Measurements from ENCODE around the gene PDE4D.

DNA sequence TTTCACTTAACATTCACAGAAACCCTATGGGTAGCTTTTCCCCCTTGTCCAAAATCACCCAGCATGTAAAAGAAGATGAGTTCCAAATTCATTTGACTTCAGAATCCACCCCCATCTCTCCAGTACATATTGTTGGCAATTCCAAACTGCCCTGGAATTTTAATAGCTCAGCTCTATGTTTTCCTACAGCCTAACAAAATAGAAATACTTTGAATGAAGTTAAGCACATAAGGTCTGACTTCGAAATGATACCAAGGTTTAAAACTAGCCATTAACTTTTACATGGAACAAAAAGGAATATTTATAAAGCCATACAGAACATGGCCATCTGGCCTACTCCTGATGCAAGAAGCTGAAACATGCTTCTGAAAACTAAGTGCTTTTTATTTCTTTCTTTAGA is 634.3 kb downstream of the PDE4D start:
- TF ChIP-seq, protein P1, sequence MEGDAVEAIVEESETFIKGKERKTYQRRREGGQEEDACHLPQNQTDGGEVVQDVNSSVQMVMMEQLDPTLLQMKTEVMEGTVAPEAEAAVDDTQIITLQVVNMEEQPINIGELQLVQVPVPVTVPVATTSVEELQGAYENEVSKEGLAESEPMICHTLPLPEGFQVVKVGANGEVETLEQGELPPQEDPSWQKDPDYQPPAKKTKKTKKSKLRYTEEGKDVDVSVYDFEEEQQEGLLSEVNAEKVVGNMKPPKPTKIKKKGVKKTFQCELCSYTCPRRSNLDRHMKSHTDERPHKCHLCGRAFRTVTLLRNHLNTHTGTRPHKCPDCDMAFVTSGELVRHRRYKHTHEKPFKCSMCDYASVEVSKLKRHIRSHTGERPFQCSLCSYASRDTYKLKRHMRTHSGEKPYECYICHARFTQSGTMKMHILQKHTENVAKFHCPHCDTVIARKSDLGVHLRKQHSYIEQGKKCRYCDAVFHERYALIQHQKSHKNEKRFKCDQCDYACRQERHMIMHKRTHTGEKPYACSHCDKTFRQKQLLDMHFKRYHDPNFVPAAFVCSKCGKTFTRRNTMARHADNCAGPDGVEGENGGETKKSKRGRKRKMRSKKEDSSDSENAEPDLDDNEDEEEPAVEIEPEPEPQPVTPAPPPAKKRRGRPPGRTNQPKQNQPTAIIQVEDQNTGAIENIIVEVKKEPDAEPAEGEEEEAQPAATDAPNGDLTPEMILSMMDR (IDR thresholded peaks at IDR 0.05): no peak
- no peak for TF ChIP-seq POLR2A (IDR thresholded peaks at IDR 0.05)
- TF ChIP-seq POLR2AphosphoS5 (IDR thresholded peaks at IDR 0.05): no peak
